Fibroblast of pulmonary artery (primary cell): Measurements from ENCODE around the gene HES5.

Source experiments
- DNase-seq: peaks from one replicate; pipeline ENCODE4 v3.0.0-alpha.2; 2010; ENCODE audit warnings: low read depth
- H3K4me3 ChIP-seq: replicated peaks from 2 replicates; pipeline ENCODE4 v1.5.1; 2011; ENCODE audit warnings: low read depth, mild to moderate bottlenecking, control low read depth, low read length, moderate library complexity
- CTCF ChIP-seq: IDR thresholded peaks from 2 replicates; pipeline ENCODE4 v1.5.1; 2011; ENCODE audit warnings: mild to moderate bottlenecking, control low read depth, low read length, inconsistent platforms; ENCODE audit errors: missing control alignments

The HES5 gene

GRCh38 chr1:2533365-2533764 is 3.3 kb upstream of the HES5 start:
- DNase-seq, result no peak
- H3K4me3 ChIP-seq, result no peak overlapping the region
- no peak for TF ChIP-seq CTCF

DNA sequence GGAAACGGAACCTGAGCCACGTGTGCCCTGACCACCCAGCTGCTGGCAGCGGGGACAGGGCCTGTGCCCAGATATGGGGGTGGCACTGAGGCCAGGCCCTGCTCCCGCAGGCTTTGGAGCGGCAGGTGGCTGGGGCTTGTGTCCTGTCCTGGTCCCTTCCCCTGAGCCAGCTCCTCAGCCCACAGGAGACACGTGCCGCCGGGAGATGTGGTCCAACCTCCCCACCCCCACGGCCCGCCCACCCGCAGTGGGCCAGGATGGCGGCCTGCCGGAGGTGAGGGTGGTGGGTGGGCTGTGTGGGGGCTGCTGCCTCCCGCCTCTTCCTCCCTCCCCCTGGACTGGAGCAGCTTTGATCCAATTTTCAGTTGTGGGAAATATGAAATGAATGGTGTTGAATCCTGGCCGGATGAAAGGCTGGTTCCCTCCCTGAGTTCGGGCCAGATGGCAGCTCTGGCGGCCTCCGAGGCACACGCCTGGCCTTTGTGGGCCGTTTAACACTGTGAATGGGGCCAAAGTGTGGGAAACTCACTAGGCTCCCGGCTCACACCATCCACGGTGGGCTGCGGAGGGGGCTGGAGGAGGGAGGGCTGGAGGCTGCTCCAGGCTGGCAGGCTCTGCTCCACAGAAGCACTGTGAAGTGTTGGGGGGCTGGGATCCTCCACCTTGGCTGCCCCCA is 2.6 kb upstream of the HES5 start:
- H3K4me3 ChIP-seq, result no peak overlapping the region
- TF ChIP-seq CTCF, result no peak
- DNase-seq, result no peak

DNA sequence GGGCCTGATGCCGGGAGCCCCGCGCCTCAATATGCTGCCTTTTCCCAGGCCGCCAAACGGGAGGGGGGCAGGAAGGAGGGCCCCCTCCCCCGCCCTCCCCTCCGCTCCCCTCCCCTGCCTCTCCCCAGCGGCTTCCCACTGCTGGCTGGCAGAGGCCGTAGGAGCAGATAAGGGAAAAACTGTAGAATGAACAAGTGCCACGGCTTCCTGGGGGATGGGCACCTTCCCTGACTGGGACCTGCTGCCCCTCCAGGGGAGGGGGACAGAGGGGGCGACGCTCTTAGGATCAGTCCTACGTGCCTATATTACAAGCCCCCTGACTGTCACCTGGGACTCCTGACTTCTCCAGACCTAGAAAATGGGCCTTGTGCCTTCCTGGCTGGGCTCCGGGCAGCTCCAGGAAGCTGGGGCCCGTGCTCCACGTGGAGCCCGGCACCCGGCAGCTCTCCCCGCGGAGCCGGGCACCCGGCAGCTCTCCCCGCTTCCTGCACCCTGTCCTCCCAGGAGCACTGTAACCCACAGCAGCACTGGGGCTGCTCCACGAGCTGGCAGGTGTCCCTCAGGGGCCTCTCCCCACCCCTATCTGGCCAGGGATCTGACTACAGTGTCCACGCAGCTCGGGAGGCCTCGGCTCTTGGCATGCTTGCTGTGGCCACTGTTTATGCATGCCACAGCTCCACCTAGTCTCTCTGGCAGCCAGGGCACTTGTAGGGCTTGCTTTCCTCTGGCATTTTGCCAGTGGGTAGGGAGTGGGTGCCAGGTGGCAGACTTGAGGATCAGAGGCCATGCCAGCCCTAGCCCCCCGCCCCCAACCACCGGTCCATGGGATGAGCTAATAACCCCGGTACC is 674 bp upstream of the HES5 start:
- H3K4me3 ChIP-seq, result no peak overlapping the region
- DNase-seq, result no peak
- TF ChIP-seq CTCF, result no peak

GRCh38 chr1:2528966-2529783 is 888 bp downstream of the HES5 start:
- no peak overlapping the region for H3K4me3 ChIP-seq
- no peak for DNase-seq
- TF ChIP-seq CTCF, result no peak

- TF ChIP-seq CTCF, result no peak
- DNase-seq, result no peak
- H3K4me3 ChIP-seq, result no peak overlapping the region
Measured at GRCh38 chr1:2528611-2528965, 1.5 kb downstream of the HES5 start.

- H3K4me3 ChIP-seq, result no peak overlapping the region
- DNase-seq, result no peak
- no peak for TF ChIP-seq CTCF
Measured at GRCh38 chr1:2528016-2528415, 2.0 kb downstream of the HES5 start.
